Coronary artery (tissue), 2 donors: ENCODE results near the gene ZEB1.
"Not testable (repeated sequence)": the region's sequence is repeated elsewhere in the genome, so short reads cannot be mapped to it uniquely, and the experiment has no call there.

Source experiments
- DNase-seq: peaks from one replicate; pipeline ENCODE4 v3.0.0-alpha.2; 2017; ENCODE audit warnings: low spot score
- H3K27ac ChIP-seq, 2 donors: fragments of 200-600 bp; sonication (generic); one replicate each; pipeline ENCODE4 v1.5.1; 2016 to 2019
- H3K4me3 ChIP-seq: fragments of 200-600 bp; sonication (generic); 2 replicates; pipeline ENCODE4 v1.5.1; 2016; ENCODE audit warnings: mild to moderate bottlenecking, moderate library complexity
- CTCF ChIP-seq: fragments of 200-600 bp; sonication (generic); IDR thresholded peaks from one replicate; pipeline ENCODE4 v1.5.1; 2019; ENCODE audit warnings: antibody characterized with exemption

ZEB1 gene

GRCh38 chr10:31421322-31421721, 102.3 kb downstream of the ZEB1 start:
- DNase-seq: no peak
- Histone ChIP-seq H3K27ac (no peak overlapping the region), H3K4me3 (no peak overlapping the region)
- TF ChIP-seq CTCF: no peak

GRCh38 chr10:31422634-31423033, 103.6 kb downstream of the ZEB1 start:
- Histone ChIP-seq H3K4me3 (no peak overlapping the region), H3K27ac (no peak overlapping the region)
- TF ChIP-seq CTCF: no peak
- no peak for DNase-seq

- TF ChIP-seq CTCF: no peak
- no peak overlapping the region for H3K4me3 ChIP-seq
- no peak overlapping the region for H3K27ac ChIP-seq
- no peak for DNase-seq
Observed at GRCh38 chr10:31424473-31424872, 105.5 kb downstream of the ZEB1 start.

DNA sequence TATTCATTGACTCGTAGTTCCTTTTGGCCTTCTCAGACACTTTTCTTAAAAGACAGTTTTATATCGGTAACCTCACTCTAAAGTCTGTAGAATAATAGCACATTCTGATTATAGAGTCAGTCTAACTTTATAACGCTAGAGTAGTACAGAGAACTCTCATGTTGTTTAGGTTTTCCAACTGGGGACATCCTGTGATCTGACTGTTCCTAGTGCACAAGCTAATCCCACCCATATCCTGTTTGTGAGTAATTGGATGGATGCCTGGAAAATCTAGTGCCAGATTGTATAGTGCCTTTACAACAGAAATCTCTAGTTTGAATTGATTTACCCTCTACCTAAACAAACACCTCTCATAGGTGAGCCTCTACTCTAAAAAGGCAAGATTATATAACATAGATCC, 107.4 kb downstream of the ZEB1 start:
- H3K27ac ChIP-seq: peak overlapping the region in 1 of 2 donors; percentile 57
- DNase-seq: no peak

DNA sequence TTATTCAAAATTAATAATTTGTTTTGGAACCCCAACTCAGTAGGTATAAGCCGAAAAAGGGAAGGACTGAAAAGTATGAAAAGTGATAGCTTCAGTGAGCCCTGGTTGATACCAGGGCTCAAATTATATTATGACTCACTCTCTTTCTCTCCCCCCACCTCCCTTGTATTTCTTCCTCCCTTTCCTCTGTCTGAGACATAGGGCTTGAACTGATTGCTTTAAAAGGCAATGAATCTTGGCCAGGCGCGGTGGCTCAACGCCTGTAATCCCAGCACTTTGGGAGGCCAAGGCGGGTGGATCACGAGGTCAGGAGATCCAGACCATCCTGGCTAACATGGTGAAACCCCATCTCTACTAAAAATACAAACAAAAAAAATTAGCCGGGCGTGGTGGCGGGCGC, 108.3 kb downstream of the ZEB1 start:
- not testable (repeated sequence) for DNase-seq, H3K4me3 ChIP-seq, H3K27ac ChIP-seq

More for the DNA sequence above, 107.4 kb downstream of the ZEB1 start:
- TF ChIP-seq CTCF: no peak
- no peak overlapping the region for H3K4me3 ChIP-seq

DNA sequence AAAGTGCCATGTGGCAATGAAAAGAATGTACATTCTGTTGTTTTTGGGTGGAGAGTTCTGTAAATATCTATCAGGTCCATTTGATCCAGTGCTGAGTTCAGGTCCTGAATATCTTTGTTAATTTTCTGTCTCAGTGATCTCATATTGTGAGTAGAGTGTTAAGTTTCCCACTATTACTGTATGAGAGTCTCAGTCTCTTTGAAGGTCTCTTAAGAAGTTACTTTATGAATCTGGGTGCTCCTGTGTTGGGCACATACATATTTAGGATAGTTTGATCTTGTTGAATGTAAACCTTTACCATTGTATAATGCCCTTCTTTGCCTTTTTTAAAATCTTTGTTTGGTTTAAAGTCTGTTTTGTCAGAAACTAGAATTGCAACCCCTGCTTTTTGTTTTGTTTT, 109.5 kb downstream of the ZEB1 start:
- not testable (repeated sequence) for DNase-seq, H3K4me3 ChIP-seq, H3K27ac ChIP-seq

DNA sequence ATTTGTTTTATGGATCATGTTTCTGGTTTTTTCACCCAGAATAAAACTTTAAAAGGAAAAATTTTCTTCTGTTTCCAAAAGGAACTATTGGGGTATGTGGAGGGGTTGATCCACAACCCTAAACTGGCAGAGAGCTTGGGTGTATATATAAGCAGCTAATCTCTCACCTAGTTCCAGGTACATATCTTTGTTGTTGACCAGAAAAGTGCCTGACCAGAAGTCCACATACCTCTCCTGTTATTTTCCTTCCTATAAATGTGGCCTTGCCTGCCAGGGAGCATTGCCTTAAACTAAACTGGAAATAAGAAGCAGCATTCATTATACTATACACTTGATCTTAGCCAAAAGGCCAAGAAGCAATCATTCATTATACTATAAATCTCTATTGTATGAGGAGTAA, 112.0 kb downstream of the ZEB1 start:
- no peak for DNase-seq
- Histone ChIP-seq H3K27ac (no peak overlapping the region), H3K4me3 (no peak overlapping the region)
- no peak for TF ChIP-seq CTCF

GRCh38 chr10:31437959-31438358, 118.9 kb downstream of the ZEB1 start:
- DNase-seq: no peak
- no peak for TF ChIP-seq CTCF
- Histone ChIP-seq H3K27ac (no peak overlapping the region), H3K4me3 (no peak overlapping the region)
